ENCODE data around the gene OR52A5. TPM values are rescaled to one million over a fixed set of nuclear protein-coding genes. Genes with fewer than 3 reads are reported as not detected.
A peak's percentile ranks its signal among the peaks of the same experiment; 100 is the strongest.

Gene OR52A5
- total RNA-seq, 2 experiments from 2014 or later, result not detected

DNA sequence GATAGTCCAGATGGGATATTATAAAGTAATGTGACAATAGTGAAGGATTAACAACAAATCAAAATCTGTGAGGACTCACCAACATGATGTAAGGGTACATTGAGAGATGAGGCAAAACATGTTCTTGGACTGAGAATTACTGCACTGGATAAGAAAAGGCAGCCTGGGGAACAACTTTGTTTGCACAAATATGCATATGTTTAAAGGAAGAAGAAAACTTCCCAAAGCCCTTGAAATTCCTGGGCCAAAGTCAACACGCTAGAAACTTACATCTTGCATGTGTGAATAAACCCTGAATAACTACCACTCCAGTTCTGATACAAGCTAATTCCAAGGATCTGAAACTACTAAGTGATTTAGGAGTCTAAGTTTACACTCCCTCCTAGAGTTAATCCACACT lies 1.1 kb downstream of the OR52A5 start:
- intact Hi-C loops (cut with micrococcal nuclease), result no loop called here
- CTCF ChIA-PET, result no interaction called here
- H3K9me3 Mint-ChIP-seq, result no peaks in the 10 kb centered on the region
- no peaks in the 10 kb centered on the region for H3K36me3 Mint-ChIP-seq (ENCODE audit: low read depth)
- H3K27me3 Mint-ChIP-seq (ENCODE audit: low read depth), result peaks cover 3% of the 10 kb centered on the region
- no peak for DNase-seq
- no peak overlapping the region for H3K27ac Mint-ChIP-seq
- H3K4me3 Mint-ChIP-seq, result no peak overlapping the region
- H3K4me1 Mint-ChIP-seq (ENCODE audit: low read depth), result no peaks in the 10 kb centered on the region

DNA sequence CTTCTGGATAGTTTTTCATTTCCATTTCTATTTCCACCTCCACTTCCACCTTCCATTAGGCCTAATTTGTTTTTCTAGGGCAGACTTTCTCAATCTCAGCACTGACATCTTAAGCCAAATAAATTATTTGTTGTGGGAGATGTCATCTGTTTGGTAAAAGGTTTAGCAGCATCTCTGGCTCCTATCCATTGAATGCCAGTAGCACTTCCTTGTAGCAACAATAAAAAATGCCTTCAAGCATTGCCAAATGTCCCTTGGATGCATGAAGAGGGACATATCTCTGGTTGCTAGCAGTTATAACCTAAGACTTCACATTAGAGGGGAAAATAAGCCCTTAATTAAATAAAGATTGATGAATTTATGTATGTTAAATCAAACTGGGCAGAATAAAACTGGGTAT lies 1.9 kb downstream of the OR52A5 start:
- H3K4me3 Mint-ChIP-seq, result no peak overlapping the region
- intact Hi-C loops (cut with micrococcal nuclease), result no loop called here
- H3K36me3 Mint-ChIP-seq (ENCODE audit: low read depth), result no peaks in the 10 kb centered on the region
- H3K9me3 Mint-ChIP-seq, result no peaks in the 10 kb centered on the region
- H3K27me3 Mint-ChIP-seq (ENCODE audit: low read depth), result peaks cover 3% of the 10 kb centered on the region
- H3K4me1 Mint-ChIP-seq (ENCODE audit: low read depth), result no peaks in the 10 kb centered on the region
- CTCF ChIA-PET, result no interaction called here
- DNase-seq, result no peak
- no peak overlapping the region for H3K27ac Mint-ChIP-seq

DNA sequence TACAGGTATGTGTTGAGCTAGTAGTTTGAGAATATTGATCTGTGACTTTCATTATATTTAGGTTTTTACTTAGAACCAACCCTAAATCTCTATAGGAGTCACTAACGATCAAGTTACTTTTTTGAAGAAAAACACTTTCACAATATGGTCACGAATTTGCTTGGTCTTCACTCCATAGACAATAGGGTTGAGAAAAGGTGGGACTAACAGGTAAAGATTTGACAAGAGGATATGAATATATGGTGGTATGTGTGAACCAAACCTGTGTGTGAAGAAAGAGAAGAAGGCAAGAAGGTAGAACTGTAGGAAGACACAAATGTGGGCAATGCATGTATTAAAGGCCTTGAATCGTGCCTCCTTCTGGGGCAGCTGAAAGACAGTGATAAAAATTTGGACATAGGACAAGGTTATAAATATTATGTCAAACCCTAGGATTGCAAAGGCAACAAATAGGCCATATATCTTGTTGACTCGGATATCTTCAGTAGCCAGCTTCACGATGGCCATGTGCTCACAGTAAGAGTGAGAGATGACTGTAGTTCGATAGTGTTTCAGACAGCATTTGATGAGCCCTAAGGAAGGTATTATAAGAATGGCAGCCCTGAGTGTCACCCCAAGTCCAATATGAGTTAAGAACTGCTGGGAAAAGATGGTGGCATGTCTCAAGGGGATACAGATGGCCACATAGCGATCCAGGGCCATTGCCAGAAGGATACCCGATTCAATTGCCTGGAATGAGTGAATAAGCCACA lies 6.4 kb downstream of the OR52A5 start:
- Mint-ChIP-seq H3K36me3 (ENCODE audit: low read depth) (no peaks in the 10 kb centered on the region), H3K4me1 (ENCODE audit: low read depth) (no peaks in the 10 kb centered on the region), H3K9me3 (no peaks in the 10 kb centered on the region), H3K4me3 (no peak overlapping the region), H3K27me3 (ENCODE audit: low read depth) (peaks cover 3% of the 10 kb centered on the region), H3K27ac (no peak overlapping the region)
- DNase-seq, result no peak
- CTCF ChIA-PET, result no interaction called here
- intact Hi-C loops (cut with micrococcal nuclease), result no loop called here

DNA sequence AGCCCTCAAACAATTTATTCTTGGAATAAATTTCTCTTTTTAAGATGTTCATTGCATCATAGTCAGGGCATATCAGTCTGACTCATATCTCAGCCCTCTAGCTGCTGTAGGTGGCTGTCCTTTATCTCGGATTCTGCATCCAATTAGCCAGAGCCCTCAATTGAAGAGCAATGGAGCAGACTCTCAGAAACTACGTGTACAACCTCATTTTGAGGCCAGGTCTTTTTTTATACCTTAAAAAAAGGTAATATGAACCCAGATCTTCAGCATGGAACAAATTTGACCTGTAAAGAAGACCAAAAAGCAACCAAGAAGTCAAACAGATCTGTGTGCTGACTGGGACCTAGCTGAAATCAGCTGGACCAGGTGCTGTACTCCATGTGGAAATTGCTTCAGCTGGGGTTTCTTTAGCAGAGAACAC lies 8.7 kb downstream of the OR52A5 start:
- CTCF ChIA-PET, result no interaction called here
- no peak overlapping the region for H3K27ac Mint-ChIP-seq
- intact Hi-C loops (cut with micrococcal nuclease), result loop anchor here (10.0 kb wide), 1 partner anchor 1225 kb away; no protein-coding TSS in a partner anchor
- DNase-seq, result no peak
- H3K9me3 Mint-ChIP-seq, result no peaks in the 10 kb centered on the region
- peaks cover 9% of the 10 kb centered on the region for H3K27me3 Mint-ChIP-seq (ENCODE audit: low read depth)
- H3K4me3 Mint-ChIP-seq, result no peak overlapping the region
- H3K36me3 Mint-ChIP-seq (ENCODE audit: low read depth), result no peaks in the 10 kb centered on the region
- no peaks in the 10 kb centered on the region for H3K4me1 Mint-ChIP-seq (ENCODE audit: low read depth)

DNA sequence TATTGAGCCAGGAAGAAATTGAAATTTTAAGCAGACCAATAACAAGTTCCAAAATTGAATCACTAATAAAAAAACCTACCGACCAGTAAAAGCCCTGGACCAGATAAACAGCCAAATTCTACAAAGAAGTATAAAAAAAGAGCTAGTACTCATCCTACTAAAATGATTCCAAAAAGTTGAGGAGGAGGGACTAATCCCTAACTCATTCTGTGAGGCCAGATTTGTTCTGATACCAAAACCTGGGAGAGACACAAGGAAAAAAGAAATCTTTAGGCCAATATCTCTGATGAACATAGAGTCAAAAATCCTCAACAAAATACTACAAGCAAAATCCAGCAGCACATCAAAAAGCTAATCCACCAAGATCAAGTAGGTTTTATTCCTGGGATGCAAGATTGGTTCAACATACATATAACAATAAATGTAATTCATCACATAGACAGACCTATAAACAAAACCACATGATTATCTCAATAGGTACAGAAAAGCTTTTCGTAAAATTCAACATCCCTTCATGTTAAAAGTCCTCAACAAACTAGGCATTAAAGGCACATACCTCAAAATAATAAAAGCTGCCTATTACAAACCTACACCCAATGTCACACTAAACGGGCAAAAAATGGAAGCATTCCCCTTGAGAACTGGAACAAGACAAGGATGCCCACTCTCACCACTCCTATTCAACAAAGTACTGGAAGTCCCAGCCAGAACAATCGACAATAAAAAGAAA lies 13.1 kb downstream of the OR52A5 start:
- intact Hi-C loops (cut with micrococcal nuclease), result loop anchor here (1.0 to 10.0 kb wide), 6 partner anchors 166 to 1230 kb away; partner anchors contain the start of gene OR52N2
- Mint-ChIP-seq H3K4me1 (ENCODE audit: low read depth) (no peaks in the 10 kb centered on the region), H3K27me3 (ENCODE audit: low read depth) (peaks cover 21% of the 10 kb centered on the region), H3K27ac (no peak overlapping the region), H3K9me3 (no peaks in the 10 kb centered on the region), H3K36me3 (ENCODE audit: low read depth) (no peaks in the 10 kb centered on the region), H3K4me3 (no peak overlapping the region)
- DNase-seq, result no peak
- CTCF ChIA-PET, result interaction anchor here (0.7 to 1.4 kb wide), 8 partner anchors 20 to 828 kb away, joined by 3 to 5 read pairs (median 4); no protein-coding TSS in a partner anchor

DNA sequence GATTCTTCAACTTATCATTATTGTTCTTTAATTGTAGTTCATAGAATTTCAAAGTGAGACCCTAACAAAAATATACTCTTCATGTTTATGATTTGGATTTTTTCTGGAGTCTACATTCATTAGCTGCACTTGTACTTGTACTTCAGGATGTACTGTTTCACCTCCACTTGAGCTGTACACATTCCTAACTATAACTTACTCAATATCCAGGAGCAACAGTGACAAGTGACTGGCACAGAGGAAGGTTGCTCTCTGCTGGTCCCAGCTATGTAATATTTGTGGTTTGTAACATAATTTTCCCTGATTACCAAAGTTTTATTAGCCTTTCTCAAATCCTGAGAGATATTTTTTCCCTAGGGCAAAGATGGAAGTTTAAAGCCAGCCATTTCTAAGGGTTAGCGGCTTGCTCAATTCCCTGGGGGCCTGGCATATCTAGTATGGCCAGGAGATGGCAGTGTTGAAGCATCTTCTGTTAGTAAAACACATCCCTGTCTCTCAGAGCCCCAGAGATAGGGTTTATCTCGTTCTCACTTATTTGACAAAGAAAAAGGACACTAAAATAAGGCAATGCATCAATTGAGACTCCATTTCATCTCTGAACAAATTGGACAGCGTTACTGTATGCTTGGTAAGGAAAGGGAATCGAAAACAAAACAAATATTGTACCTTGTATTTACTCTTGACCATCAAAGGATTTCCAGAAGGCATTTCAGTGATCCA lies 14.2 kb downstream of the OR52A5 start:
- intact Hi-C loops (cut with micrococcal nuclease), result loop anchor here (1.0 to 10.0 kb wide), 6 partner anchors 167 to 1231 kb away; partner anchors contain the start of gene OR52N2
- Mint-ChIP-seq H3K4me3 (no peak overlapping the region), H3K4me1 (ENCODE audit: low read depth) (no peaks in the 10 kb centered on the region), H3K9me3 (no peaks in the 10 kb centered on the region), H3K36me3 (ENCODE audit: low read depth) (no peaks in the 10 kb centered on the region), H3K27ac (no peak overlapping the region), H3K27me3 (ENCODE audit: low read depth) (peaks cover 22% of the 10 kb centered on the region)
- CTCF ChIA-PET, result interaction anchor here (0.7 to 1.2 kb wide), 4 partner anchors 167 to 767 kb away, joined by 3 to 4 read pairs (median 4); no protein-coding TSS in a partner anchor
- DNase-seq, result peak; percentile 74

DNA sequence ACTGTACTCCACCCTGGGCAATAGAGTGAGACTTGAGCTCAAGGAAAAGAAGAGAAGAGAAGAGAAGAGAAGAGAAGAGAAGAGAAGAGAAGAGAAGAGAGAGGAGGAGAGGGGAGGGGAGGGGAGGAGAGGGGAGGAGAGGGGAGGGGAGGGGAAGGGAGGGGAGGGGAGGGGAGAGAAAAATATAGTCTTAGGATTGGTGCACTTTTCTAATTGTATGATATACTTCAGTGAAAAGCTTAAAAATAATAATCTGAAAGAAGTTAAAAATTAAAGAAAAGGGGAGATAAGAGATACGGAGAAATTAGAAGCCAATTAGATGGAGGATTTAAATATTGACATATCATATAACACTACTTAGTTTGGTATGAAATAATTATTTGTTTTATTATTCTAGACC lies 19.3 kb downstream of the OR52A5 start:
- H3K36me3 Mint-ChIP-seq (ENCODE audit: low read depth), result no peaks in the 10 kb centered on the region
- H3K9me3 Mint-ChIP-seq, result no peaks in the 10 kb centered on the region
- H3K27me3 Mint-ChIP-seq (ENCODE audit: low read depth), result peaks cover 27% of the 10 kb centered on the region
- H3K4me1 Mint-ChIP-seq (ENCODE audit: low read depth), result no peaks in the 10 kb centered on the region
- no peak overlapping the region for H3K4me3 Mint-ChIP-seq
- CTCF ChIA-PET, result interaction anchor here (0.8 kb wide), 1 partner anchor 264 kb away, joined by 3 read pairs; no protein-coding TSS in a partner anchor
- no peak for DNase-seq
- intact Hi-C loops (cut with micrococcal nuclease), result no loop called here
- H3K27ac Mint-ChIP-seq, result no peak overlapping the region

DNA sequence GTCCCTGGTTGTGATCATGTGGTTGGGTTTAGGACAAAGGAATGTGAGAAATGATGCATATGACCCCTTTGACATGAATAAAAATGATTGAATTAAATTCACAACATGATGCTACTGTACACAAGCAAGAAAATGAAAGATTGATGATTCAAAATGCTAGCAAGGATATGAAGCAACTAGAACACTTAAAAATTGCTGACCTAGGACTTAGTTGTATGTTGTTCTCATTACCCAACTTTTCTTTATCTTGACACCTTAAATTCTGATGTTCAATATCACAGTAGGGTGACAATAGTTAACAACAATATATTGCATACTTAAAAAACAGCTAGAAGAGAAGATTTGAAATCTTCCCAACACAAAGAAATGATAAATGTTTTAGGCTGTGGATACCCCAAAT lies 20.6 kb downstream of the OR52A5 start:
- Mint-ChIP-seq H3K27me3 (ENCODE audit: low read depth) (peaks cover 20% of the 10 kb centered on the region), H3K4me1 (ENCODE audit: low read depth) (no peaks in the 10 kb centered on the region), H3K36me3 (ENCODE audit: low read depth) (no peaks in the 10 kb centered on the region), H3K27ac (no peak overlapping the region), H3K4me3 (no peak overlapping the region), H3K9me3 (no peaks in the 10 kb centered on the region)
- DNase-seq, result no peak
- intact Hi-C loops (cut with micrococcal nuclease), result no loop called here
- CTCF ChIA-PET, result interaction anchor here (0.5 kb wide), 1 partner anchor 502 kb away, joined by 3 read pairs; no protein-coding TSS in a partner anchor

DNA sequence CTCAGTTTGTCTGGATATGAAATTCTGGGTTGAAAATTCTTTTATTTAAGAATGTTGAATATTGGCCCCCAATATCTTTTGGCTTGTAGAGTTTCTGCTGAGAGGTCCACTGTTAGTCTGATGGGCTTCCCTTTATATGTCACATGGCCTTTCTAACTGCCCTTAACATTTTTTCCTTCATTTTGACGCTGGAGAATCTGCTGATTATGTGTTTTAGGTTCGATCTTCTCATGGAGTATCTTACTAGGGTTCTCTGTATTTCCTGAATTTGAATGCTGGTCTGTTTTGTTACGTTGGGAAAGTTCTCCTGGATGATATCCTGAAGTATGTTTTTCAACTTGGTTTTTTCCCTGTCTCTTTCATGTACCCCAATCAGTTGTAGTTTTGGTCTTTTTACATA lies 22.8 kb downstream of the OR52A5 start:
- Mint-ChIP-seq H3K4me3 (no peak overlapping the region), H3K9me3 (no peaks in the 10 kb centered on the region), H3K27ac (no peak overlapping the region)

DNA sequence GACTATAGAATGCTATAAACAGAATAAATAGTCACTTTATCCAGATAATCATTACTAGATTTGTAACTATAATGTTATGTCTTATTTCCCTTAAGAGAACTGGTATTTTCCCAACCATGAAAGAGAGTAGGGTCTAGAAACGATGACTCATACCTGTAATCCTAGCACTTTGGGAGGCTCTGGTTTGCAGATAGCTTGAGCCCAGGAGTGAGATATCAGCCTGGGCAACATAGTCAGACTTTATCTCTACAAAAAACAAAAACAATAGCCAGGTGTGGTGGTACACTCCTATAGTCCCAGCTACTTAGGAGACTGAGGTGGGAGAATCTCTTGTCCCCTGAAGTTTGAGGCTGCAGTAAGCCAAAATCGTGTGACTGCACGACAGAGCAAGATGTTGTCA lies 30.9 kb downstream of the OR52A5 start:
- Mint-ChIP-seq H3K4me1 (ENCODE audit: low read depth) (no peaks in the 10 kb centered on the region), H3K4me3 (no peak overlapping the region), H3K27ac (no peak overlapping the region), H3K36me3 (ENCODE audit: low read depth) (no peaks in the 10 kb centered on the region), H3K9me3 (no peaks in the 10 kb centered on the region), H3K27me3 (ENCODE audit: low read depth) (peaks cover 9% of the 10 kb centered on the region)
- intact Hi-C loops (cut with micrococcal nuclease), result no loop called here
- no peak for DNase-seq
- CTCF ChIA-PET, result no interaction called here

More for the DNA sequence above, 22.8 kb downstream of the OR52A5 start:
- intact Hi-C loops (cut with micrococcal nuclease), result no loop called here
- DNase-seq, result no peak
- no peaks in the 10 kb centered on the region for H3K4me1 Mint-ChIP-seq (ENCODE audit: low read depth)
- CTCF ChIA-PET, result no interaction called here
- no peaks in the 10 kb centered on the region for H3K36me3 Mint-ChIP-seq (ENCODE audit: low read depth)
- H3K27me3 Mint-ChIP-seq (ENCODE audit: low read depth), result peaks cover 26% of the 10 kb centered on the region

DNA sequence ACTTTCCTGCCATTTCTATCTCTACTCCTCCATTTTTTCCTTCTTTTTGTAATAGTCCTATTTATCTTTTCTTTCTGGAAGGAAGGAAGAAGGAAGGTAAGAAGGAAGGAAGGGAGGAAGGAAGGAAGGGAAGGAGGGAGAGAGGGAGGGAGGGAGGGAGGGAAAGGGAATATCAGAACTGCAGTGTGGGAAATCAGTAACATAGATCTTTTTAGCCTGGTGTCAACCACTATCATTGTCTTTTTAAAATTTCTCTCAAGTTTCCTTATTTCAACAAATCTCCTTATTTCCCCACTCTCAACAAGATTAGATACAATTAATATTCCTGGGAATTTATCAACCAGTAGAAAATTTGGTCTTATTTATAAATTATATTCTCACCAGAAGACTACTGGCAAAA lies 35.1 kb downstream of the OR52A5 start:
- H3K4me1 Mint-ChIP-seq (ENCODE audit: low read depth), result no peaks in the 10 kb centered on the region
- intact Hi-C loops (cut with micrococcal nuclease), result no loop called here
- no peak for DNase-seq
- no peak overlapping the region for H3K4me3 Mint-ChIP-seq
- H3K27ac Mint-ChIP-seq, result no peak overlapping the region
- CTCF ChIA-PET, result no interaction called here
- H3K27me3 Mint-ChIP-seq (ENCODE audit: low read depth), result peaks cover 3% of the 10 kb centered on the region
- no peaks in the 10 kb centered on the region for H3K36me3 Mint-ChIP-seq (ENCODE audit: low read depth)
- no peaks in the 10 kb centered on the region for H3K9me3 Mint-ChIP-seq

DNA sequence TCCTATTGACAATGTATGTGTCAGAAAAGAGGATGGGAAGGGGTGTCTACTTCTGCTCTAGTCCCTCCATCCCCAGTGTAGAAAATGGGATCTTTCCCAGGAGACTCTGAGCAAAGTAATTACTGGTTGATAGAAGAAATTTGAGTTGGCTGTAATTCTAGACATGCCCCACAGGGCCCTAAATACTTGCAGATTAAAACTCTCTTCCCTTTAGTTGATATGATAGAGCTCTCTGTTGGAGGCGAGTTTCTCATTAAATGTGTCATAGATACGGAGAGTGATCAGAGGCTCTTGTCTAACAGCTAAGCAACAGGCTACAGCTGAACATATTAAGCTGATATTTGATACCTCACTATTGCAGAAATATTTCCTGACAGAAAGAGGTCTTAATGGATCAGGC lies 35.9 kb downstream of the OR52A5 start:
- DNase-seq, result no peak
- peaks cover 3% of the 10 kb centered on the region for H3K27me3 Mint-ChIP-seq (ENCODE audit: low read depth)
- H3K9me3 Mint-ChIP-seq, result no peaks in the 10 kb centered on the region

More for the DNA sequence above, 35.9 kb downstream of the OR52A5 start:
- no peaks in the 10 kb centered on the region for H3K36me3 Mint-ChIP-seq (ENCODE audit: low read depth)
- CTCF ChIA-PET, result no interaction called here
- intact Hi-C loops (cut with micrococcal nuclease), result no loop called here
- no peak overlapping the region for H3K4me3 Mint-ChIP-seq
- no peak overlapping the region for H3K27ac Mint-ChIP-seq
- no peaks in the 10 kb centered on the region for H3K4me1 Mint-ChIP-seq (ENCODE audit: low read depth)

All from activated naive CD4-positive, alpha-beta T cell treated with anti-CD3 and anti-CD28 coated beads for 36 hours (primary cell).